Caco-2 (cell line): Measurements from ENCODE around the gene ANK3. TPM values are rescaled to one million over a fixed set of nuclear protein-coding genes. Genes with fewer than 3 reads are reported as not detected.
"Not testable (repeated sequence)": the region's sequence is repeated elsewhere in the genome, so short reads cannot be mapped to it uniquely, and the experiment has no call there.

ENCODE experiments used
- BruUV-seq: library from RNA; stranded (reverse); fragments of 400-500 nt; replicated peaks from 2 replicates; lab custom pipeline; 2021; lab: Mats Ljungman, UMichigan
- CTCF ChIA-PET: fragments of 300-600 bp; sonication (Branson Sonifier 250); formaldehyde crosslinking; loops from one replicate; lab custom pipeline; 2022; ENCODE audit warnings: antibody characterized with exemption; lab: Charles Lee
- POLR2A ChIA-PET: fragments of 300-600 bp; sonication (Branson Sonifier 250); formaldehyde crosslinking; loops from one replicate; lab custom pipeline; 2022; ENCODE audit warnings: antibody characterized with exemption; lab: Charles Lee
- DNase-seq, 2 experiments: peaks; one replicate each; pipeline versions ENCODE4 v3.0.0 to v3.0.0-alpha.2; 2020 to 2022
- H3K27me3 ChIP-seq: replicated peaks from 2 replicates; pipeline ENCODE4 v1.6.0; 2011; ENCODE audit warnings: low read length; ENCODE audit not compliant: control insufficient read depth, insufficient read depth
- H3K36me3 ChIP-seq: 2 replicates; pipeline ENCODE4 v1.5.1; 2011; ENCODE audit warnings: low read length; ENCODE audit not compliant: control insufficient read depth, insufficient read depth
- H3K4me1 ChIP-seq: fragments of 250-450 bp; sonication (Bioruptor Pico); 2 replicates; pipeline ENCODE4 v1.5.1; 2020; ENCODE audit warnings: mild to moderate bottlenecking
- H3K4me3 ChIP-seq: 2 replicates; pipeline ENCODE4 v1.5.1; 2011; ENCODE audit warnings: low read depth, mild to moderate bottlenecking, control low read depth, low read length
- H3K9me3 ChIP-seq: fragments of 250-450 bp; sonication (Bioruptor Pico); 2 replicates; pipeline ENCODE4 v1.5.1; 2020; ENCODE audit warnings: mild to moderate bottlenecking, moderate library complexity
- H3K27ac Mint-ChIP-seq: one replicate; pipeline ENCODE4 v1.8.0; 2022; ENCODE audit warnings: mixed read lengths; ENCODE audit not compliant: unreplicated experiment
- H3K27me3 Mint-ChIP-seq: one replicate; pipeline ENCODE4 v1.8.0; 2022; ENCODE audit warnings: mixed read lengths; ENCODE audit not compliant: insufficient read depth, unreplicated experiment
- H3K36me3 Mint-ChIP-seq: one replicate; pipeline ENCODE4 v1.8.0; 2022; ENCODE audit warnings: mild to moderate bottlenecking, mixed read lengths; ENCODE audit not compliant: insufficient read depth, unreplicated experiment
- H3K4me1 Mint-ChIP-seq: one replicate; pipeline ENCODE4 v1.8.0; 2022; ENCODE audit warnings: low read depth, mixed read lengths; ENCODE audit not compliant: unreplicated experiment
- H3K4me3 Mint-ChIP-seq: one replicate; pipeline ENCODE4 v1.8.0; 2022; ENCODE audit warnings: mild to moderate bottlenecking, moderate library complexity, mixed read lengths; ENCODE audit not compliant: unreplicated experiment
- H3K9me3 Mint-ChIP-seq: one replicate; pipeline ENCODE4 v1.8.0; 2022; ENCODE audit warnings: mixed read lengths; ENCODE audit not compliant: unreplicated experiment
- intact Hi-C: fragments of 100-400 bp; cut with micrococcal nuclease; formaldehyde crosslinking; loops from one replicate; pipeline ENCODE4 v1.10.0; 2022; ENCODE audit not compliant: unreplicated experiment
- total RNA-seq: library from RNA; stranded (reverse); gene quantifications from 2 replicates; pipeline ENCODE4 v1.2.3, GENCODE V29; 2022
- TF ChIP-seq, protein P1 (sequence below), 2 experiments: fragments of 200-600 bp in 1 of 2; IDR thresholded peaks; 1 replicate in 1 of 2; 2 replicates in 1 of 2; pipeline versions ENCODE4 v1.5.1 to v1.8.0; 2011 to 2022; ENCODE audit warnings: antibody characterized with exemption in 1 of 2, control low read depth in 1 of 2, inconsistent platforms in 1 of 2, low read depth in 1 of 2, low read length in 1 of 2, mild to moderate bottlenecking in 1 of 2, moderate library complexity in 1 of 2; ENCODE audit not compliant: insufficient read depth in 1 of 2, severe bottlenecking in 1 of 2, unreplicated experiment in 1 of 2

ANK3 gene
- total RNA-seq, 1 experiment from 2014 or later = 46.7 TPM

- Histone ChIP-seq H3K9me3 (no peaks in the 10 kb centered on the region), H3K4me1 (no peaks in the 10 kb centered on the region), H3K27me3 (no peaks in the 10 kb centered on the region), H3K36me3 (no peaks in the 10 kb centered on the region), H3K4me3 (no peak overlapping the region)
- Mint-ChIP-seq H3K36me3 (no peaks in the 10 kb centered on the region), H3K4me3 (no peak overlapping the region), H3K9me3 (no peaks in the 10 kb centered on the region), H3K27ac (no peak overlapping the region), H3K4me1 (peaks cover 6% of the 10 kb centered on the region), H3K27me3 (no peaks in the 10 kb centered on the region)
- ChIA-PET POLR2A (no interaction called here), CTCF (no interaction called here)
- BruUV-seq = no TSS peak
- intact Hi-C loops = no loop called here
- TF ChIP-seq, protein P1, sequence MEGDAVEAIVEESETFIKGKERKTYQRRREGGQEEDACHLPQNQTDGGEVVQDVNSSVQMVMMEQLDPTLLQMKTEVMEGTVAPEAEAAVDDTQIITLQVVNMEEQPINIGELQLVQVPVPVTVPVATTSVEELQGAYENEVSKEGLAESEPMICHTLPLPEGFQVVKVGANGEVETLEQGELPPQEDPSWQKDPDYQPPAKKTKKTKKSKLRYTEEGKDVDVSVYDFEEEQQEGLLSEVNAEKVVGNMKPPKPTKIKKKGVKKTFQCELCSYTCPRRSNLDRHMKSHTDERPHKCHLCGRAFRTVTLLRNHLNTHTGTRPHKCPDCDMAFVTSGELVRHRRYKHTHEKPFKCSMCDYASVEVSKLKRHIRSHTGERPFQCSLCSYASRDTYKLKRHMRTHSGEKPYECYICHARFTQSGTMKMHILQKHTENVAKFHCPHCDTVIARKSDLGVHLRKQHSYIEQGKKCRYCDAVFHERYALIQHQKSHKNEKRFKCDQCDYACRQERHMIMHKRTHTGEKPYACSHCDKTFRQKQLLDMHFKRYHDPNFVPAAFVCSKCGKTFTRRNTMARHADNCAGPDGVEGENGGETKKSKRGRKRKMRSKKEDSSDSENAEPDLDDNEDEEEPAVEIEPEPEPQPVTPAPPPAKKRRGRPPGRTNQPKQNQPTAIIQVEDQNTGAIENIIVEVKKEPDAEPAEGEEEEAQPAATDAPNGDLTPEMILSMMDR (IDR thresholded peaks at IDR 0.05; ENCODE audit: insufficient read depth in 1 of 2, low read depth in 1 of 2, low read length in 1 of 2, severe bottlenecking in 1 of 2, unreplicated experiment in 1 of 2) = no peak
- no peak for DNase-seq
Observed at GRCh38 chr10:60293581-60294175, 96.0 kb downstream of the ANK3 start.

DNA sequence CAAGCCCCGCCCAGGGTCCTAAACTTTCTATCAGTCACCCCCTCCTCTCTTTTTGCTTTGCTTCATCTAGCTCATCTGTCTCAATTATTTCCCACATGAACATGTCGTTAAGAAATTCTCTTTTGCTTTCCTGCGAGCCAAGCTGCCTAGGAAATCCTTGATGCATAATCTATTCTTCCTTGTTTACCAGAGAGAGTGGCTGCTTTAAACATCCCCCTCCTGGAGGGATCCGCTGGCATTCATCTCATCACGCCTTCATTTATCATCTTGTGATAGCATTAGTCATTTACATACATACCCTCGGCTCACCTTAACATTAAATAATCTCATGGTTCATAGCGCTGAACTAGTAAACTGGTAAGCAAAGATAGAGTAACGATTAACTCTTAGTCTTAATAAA lies 96.7 kb downstream of the ANK3 start:
- intact Hi-C loops = no loop called here
- no peak overlapping the region for H3K4me3 Mint-ChIP-seq
- no peaks in the 10 kb centered on the region for H3K4me1 ChIP-seq
- CTCF ChIA-PET = no interaction called here
- no peaks in the 10 kb centered on the region for H3K9me3 ChIP-seq
- no peaks in the 10 kb centered on the region for H3K36me3 ChIP-seq
- no peak for DNase-seq
- H3K4me3 ChIP-seq = no peak overlapping the region
- TF ChIP-seq, protein P1 (IDR thresholded peaks at IDR 0.05; ENCODE audit: insufficient read depth in 1 of 2, low read depth in 1 of 2, low read length in 1 of 2, severe bottlenecking in 1 of 2, unreplicated experiment in 1 of 2) = no peak
- peaks cover 6% of the 10 kb centered on the region for H3K4me1 Mint-ChIP-seq
- H3K27me3 ChIP-seq = no peaks in the 10 kb centered on the region
- no peaks in the 10 kb centered on the region for H3K36me3 Mint-ChIP-seq
- no peaks in the 10 kb centered on the region for H3K27me3 Mint-ChIP-seq
- POLR2A ChIA-PET = no interaction called here
- no peaks in the 10 kb centered on the region for H3K9me3 Mint-ChIP-seq
- H3K27ac Mint-ChIP-seq = no peak overlapping the region
- BruUV-seq = no TSS peak

DNA sequence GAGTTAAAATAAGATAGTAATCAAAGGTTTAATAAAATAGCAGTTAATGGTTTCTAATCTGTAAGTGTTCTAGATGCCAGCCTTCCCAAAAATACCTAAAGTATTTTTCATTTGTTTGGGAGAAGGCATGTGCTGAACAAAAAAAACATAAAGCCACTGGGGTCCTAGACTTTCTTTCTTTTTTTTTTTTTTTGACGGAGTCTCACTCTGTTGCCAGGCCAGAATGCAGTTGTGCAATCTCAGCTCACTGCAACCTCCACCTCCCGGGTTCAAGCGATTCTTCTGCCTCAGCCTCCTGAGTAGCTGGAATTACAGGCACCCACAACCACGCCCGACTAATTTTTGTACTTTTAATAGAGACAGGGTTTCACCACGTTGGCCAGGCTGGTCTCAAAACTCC lies 97.1 kb downstream of the ANK3 start:
- H3K27ac Mint-ChIP-seq, intact Hi-C loops, H3K36me3 ChIP-seq, H3K4me1 Mint-ChIP-seq, H3K4me3 Mint-ChIP-seq, H3K9me3 ChIP-seq, BruUV-seq, H3K9me3 Mint-ChIP-seq, H3K4me1 ChIP-seq, H3K4me3 ChIP-seq, CTCF ChIA-PET, POLR2A ChIA-PET, DNase-seq, H3K27me3 ChIP-seq, H3K27me3 Mint-ChIP-seq, H3K36me3 Mint-ChIP-seq: not testable (repeated sequence)
